ENCODE results near the gene EBF4. TPM values are rescaled to one million over a fixed set of nuclear protein-coding genes. Genes with fewer than 3 reads are reported as not detected.
"Not testable (repeated sequence)": the region's sequence is repeated elsewhere in the genome, so short reads cannot be mapped to it uniquely, and the experiment has no call there.

EBF4 gene
- total RNA-seq, 1 donor from 2014 or later = 2.4 TPM

- DNase-seq = no peak
These were observed 103.6 kb downstream of the EBF4 start for GRCh38 chr20:2796011-2796660.

- no peak for DNase-seq
These were observed 104.8 kb downstream of the EBF4 start for GRCh38 chr20:2797136-2797983.

GRCh38 chr20:2798095-2798805, 105.7 kb downstream of the EBF4 start:
- no peak for DNase-seq

- DNase-seq = no peak
These were observed 106.2 kb downstream of the EBF4 start for GRCh38 chr20:2798814-2799213.

- no peak for DNase-seq
These were observed 106.7 kb downstream of the EBF4 start for GRCh38 chr20:2799271-2799670.

GRCh38 chr20:2799688-2800520, 107.3 kb downstream of the EBF4 start:
- no peak for DNase-seq

GRCh38 chr20:2800521-2801285, 108.1 kb downstream of the EBF4 start, which contains the start of gene CPXM1:
CPXM1 (minus strand) TSS chr20:2800627; CDS start chr20:2800572, 55 bp downstream.
- DNase-seq = peak; percentile 46

- DNase-seq = no peak
These were observed 108.7 kb downstream of the EBF4 start for GRCh38 chr20:2801286-2801728.

GRCh38 chr20:2804041-2804828, 111.7 kb downstream of the EBF4 start:
- DNase-seq = no peak

- DNase-seq = no peak
These were observed 112.5 kb downstream of the EBF4 start for GRCh38 chr20:2804852-2805688.

- no peak for DNase-seq
These were observed 113.2 kb downstream of the EBF4 start for GRCh38 chr20:2805689-2806350.

- no peak for DNase-seq
These were observed 113.7 kb downstream of the EBF4 start for GRCh38 chr20:2806351-2806701.

- no peak for DNase-seq
These were observed 114.4 kb downstream of the EBF4 start for GRCh38 chr20:2807019-2807418.

GRCh38 chr20:2807929-2808328, 115.3 kb downstream of the EBF4 start:
- DNase-seq = not testable (repeated sequence)

GRCh38 chr20:2809690-2810089, 117.1 kb downstream of the EBF4 start:
- DNase-seq = no peak
